Astrocyte (in vitro differentiated cells and primary cell): Measurements from ENCODE around the gene B3GNT5.

Experiments used
- CTCF ChIP-seq: IDR thresholded peaks from 2 replicates; pipeline ENCODE4 v1.5.1; 2011; ENCODE audit warnings: low read depth, mild to moderate bottlenecking, inconsistent platforms, low read length, moderate library complexity; ENCODE audit not compliant: insufficient read depth
- EZH2 ChIP-seq: IDR thresholded peaks from 2 replicates; pipeline ENCODE4 v1.6.1; 2012; ENCODE audit warnings: mild to moderate bottlenecking, low read length, inconsistent platforms; ENCODE audit not compliant: insufficient read depth

DNA sequence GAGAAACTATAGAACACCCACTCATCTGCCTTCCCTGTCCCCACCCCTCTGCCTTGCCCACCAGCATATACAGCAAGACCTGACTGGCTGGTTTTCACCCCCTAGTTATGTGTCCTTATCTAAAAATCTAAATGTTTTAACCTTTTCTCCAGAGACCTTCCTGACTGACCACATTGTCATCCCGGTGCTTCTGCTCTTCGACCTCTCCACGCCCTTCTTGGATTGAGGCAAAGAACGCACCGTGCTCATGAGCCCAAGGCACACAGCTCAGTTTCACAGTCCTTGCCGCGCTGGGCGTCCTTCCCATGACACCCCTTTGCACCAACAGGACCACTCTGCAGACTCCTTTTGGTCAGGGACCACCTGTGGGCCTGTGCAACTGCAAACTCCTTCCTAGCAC lies 62.7 kb downstream of the B3GNT5 start:
- TF ChIP-seq CTCF: no peak
- TF ChIP-seq EZH2: no peak
